HEK293T (cell line): ENCODE data around the gene SEMA5A.

ENCODE experiments used
- ARNT ChIP-seq: fragments of 450-650 bp; IDR thresholded peaks from 2 replicates; pipeline ENCODE4 v1.6.1; 2017; ENCODE audit warnings: mild to moderate bottlenecking
- BHLHE40 ChIP-seq: fragments of 450-650 bp; IDR thresholded peaks from 2 replicates; pipeline ENCODE4 v1.6.1; 2016; ENCODE audit warnings: mild to moderate bottlenecking, moderate library complexity, borderline replicate concordance
- ELF4 ChIP-seq: fragments of 450-650 bp; IDR thresholded peaks from 2 replicates; pipeline ENCODE4 v1.6.1; 2017; ENCODE audit warnings: antibody characterized with exemption
- FOXA1 ChIP-seq: fragments of 450-650 bp; IDR thresholded peaks from 2 replicates; pipeline ENCODE4 v1.6.1; 2016; ENCODE audit warnings: mild to moderate bottlenecking
- FOXM1 ChIP-seq: fragments of 450-650 bp; IDR thresholded peaks from 2 replicates; pipeline ENCODE4 v1.6.1; 2017; ENCODE audit warnings: mild to moderate bottlenecking, borderline replicate concordance
- HDGF ChIP-seq: fragments of 450-650 bp; IDR thresholded peaks from 2 replicates; pipeline ENCODE4 v1.6.1; 2017; ENCODE audit warnings: antibody characterized with exemption, borderline replicate concordance
- L3MBTL2 ChIP-seq: fragments of 450-650 bp; conservative IDR thresholded peaks from 2 replicates; pipeline ENCODE4 v1.6.1; 2016; ENCODE audit warnings: mild to moderate bottlenecking
- NFRKB ChIP-seq: fragments of 450-650 bp; IDR thresholded peaks from 2 replicates; pipeline ENCODE4 v1.6.1; 2016; ENCODE audit warnings: mild to moderate bottlenecking, moderate library complexity
- PKNOX1 ChIP-seq: fragments of 450-650 bp; IDR thresholded peaks from 2 replicates; pipeline ENCODE4 v1.6.1; 2016
- SP1 ChIP-seq: fragments of 450-650 bp; IDR thresholded peaks from 2 replicates; pipeline ENCODE4 v1.6.1; 2017
- ZNF384 ChIP-seq: fragments of 450-650 bp; IDR thresholded peaks from 2 replicates; pipeline ENCODE4 v1.6.1; 2016

DNA sequence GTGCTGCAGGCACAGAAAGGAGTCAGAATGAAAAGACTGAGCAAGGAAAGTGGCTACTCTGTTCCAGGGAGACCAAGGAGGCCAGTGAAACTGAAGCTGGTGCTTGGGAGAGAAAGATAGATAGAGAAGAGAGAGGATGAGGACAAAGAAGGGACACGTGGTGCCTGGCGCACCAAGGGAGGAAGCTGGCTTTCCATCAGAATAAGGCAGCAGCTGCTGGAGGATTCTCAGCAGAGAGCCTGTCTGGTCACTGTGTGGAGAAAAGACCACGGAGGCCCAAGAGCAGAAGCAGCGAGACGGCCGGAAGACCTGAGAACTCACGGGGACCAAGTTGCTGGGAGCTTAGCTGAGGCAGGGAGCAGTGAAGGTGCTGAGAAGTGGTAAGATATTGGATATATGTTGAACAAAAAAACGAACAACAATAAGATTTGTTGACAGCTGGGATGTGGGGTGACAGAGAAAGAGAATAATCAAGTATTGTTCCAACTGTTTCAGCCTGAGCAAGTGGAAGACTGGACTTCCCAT lies 116.1 kb downstream of the SEMA5A start:
- TF ChIP-seq HDGF (no peak), ELF4 (no peak), FOXM1 (no peak), L3MBTL2 (no peak), NFRKB (no peak), ZNF384 (no peak), BHLHE40 (no peak), ARNT (no peak), FOXA1 (no peak), PKNOX1 (no peak), SP1 (no peak)
